Erythroblast (primary cell): ENCODE data around the gene CA10.

Source experiments
- DNase-seq, 2 experiments: peaks; one replicate each; lab custom pipeline; 2025; lab: John Stamatoyannopoulos, UW
- GATA1 ChIP-seq: IDR thresholded peaks from 2 replicates; pipeline ENCODE4 v1.6.1; 2011; ENCODE audit warnings: low read depth, mild to moderate bottlenecking, control low read depth, low read length, moderate library complexity
- POLR2A ChIP-seq: IDR thresholded peaks from 2 replicates; pipeline ENCODE4 v1.6.1; 2011; ENCODE audit warnings: mild to moderate bottlenecking, low read length

CA10 gene

GRCh38 chr17:51992864-51993416 is 165.6 kb downstream of the CA10 start:
- DNase-seq, result no peak
- TF ChIP-seq POLR2A (no peak), GATA1 (no peak)

DNA sequence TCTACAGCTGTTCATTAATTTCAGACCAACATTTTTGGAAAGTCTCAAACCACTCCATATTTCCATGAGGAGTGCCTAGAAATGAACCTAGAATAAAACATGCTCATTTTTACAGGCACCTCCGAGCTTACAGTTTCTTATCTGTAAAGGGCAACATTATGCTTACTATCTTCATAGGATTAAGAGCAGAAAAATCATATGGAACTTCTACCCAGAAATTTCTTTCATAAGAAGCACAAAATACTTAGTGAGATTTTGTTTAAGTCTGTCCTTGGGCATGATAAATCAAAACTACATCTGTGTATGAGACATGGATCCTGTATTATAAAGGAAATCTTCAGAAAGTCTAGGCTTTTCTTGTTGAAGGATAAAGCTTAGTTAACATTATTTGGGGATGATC is 187.4 kb downstream of the CA10 start:
- no peak for DNase-seq
- TF ChIP-seq POLR2A, result no peak
- no peak for TF ChIP-seq GATA1

- TF ChIP-seq GATA1, result no peak
- TF ChIP-seq POLR2A, result no peak
Observed at GRCh38 chr17:51961689-51962088, 196.8 kb downstream of the CA10 start.

GRCh38 chr17:51957786-51958185 is 200.7 kb downstream of the CA10 start:
- DNase-seq, result no peak
- TF ChIP-seq GATA1 (no peak), POLR2A (no peak)

More at GRCh38 chr17:51961689-51962088, 196.8 kb downstream of the CA10 start:
- DNase-seq, result peak in 1 of 2 experiments; percentile 0

DNA sequence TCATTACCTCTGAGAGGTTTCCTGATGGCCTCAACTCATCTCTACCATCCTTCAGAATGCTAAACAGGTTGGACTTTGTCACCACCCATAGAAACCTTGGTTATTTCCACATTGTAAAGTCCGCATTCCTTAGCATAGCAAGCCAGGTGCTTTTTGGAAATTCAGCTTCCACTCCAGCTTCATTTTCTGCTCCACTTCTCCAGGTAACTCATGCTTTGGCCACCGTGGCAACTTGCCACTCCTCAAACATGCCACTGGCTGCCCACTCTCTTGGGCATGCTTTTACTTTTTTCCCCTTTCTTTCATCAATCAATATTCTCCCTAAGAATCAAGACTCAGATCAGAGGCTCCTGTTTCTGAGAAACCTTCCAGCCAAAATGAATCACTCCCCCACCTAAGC is 203.3 kb downstream of the CA10 start:
- DNase-seq, result no peak
- TF ChIP-seq GATA1, result no peak
- TF ChIP-seq POLR2A, result no peak

DNA sequence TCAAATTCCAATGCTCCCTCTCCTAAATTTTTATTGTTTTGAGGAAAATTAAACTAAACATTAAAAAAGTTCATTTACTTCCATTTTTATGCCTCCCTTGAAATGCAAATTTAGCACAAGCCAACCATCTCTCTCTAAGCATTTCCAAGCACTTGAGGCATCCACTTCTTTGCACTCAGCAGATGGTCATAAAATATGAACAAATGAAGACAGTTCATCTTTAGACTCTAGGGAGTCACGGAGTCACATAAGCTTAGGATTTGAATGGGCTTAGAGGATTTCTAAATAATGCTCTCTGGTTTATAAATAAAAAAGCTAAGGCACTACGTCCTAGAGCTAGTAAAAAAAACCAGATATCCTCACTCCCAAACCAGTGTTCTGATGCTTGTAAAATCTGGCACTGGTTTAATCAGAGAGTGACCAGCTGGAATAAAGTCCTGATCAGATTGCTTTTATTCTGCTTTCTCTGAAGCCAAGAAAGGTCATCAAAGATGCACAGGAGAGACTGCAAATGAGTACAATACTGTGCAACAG is 204.2 kb downstream of the CA10 start:
- no peak for TF ChIP-seq POLR2A
- no peak for TF ChIP-seq GATA1

DNA sequence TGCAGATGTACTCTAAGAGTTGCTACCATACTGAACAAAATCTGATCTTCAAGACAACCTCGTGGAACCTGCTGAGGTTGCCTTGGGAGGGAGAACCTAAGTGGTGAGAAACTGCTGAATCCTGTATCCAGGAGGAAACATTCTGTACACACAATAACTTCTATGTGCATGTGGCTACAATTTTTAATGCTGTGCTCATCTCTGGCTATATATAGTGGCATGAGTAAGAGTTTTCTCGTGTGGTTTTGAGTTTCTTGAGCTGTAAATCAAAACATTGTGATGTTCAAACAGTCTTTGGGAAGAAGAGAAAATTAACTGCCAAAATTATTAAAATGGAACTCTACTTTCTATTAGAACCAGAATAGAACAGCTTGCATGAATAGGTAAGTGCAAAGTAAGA is 206.8 kb downstream of the CA10 start:
- DNase-seq, result no peak
- no peak for TF ChIP-seq POLR2A
- no peak for TF ChIP-seq GATA1

More for the DNA sequence above, 204.2 kb downstream of the CA10 start:
- DNase-seq, result no peak

DNA sequence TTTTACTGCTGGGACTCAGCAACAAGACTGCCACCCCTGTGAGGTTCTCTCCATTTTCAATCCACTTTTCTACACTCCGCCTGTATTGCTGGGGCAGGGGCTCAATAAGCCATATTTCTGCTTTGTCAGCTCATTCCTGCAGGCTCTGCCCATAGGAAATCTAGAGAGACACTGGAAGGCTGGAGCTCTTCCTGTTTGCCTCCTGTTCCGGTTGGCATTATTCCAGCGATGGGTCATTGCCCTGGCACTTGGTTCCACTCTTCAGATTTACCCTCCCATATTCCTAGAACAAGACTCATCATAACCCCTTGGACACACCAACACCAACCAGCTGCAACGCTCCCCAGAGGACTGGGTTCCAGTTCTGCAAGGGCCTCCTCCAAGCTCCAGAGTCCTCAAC is 210.4 kb downstream of the CA10 start:
- TF ChIP-seq POLR2A, result no peak
- TF ChIP-seq GATA1, result no peak
- no peak for DNase-seq

DNA sequence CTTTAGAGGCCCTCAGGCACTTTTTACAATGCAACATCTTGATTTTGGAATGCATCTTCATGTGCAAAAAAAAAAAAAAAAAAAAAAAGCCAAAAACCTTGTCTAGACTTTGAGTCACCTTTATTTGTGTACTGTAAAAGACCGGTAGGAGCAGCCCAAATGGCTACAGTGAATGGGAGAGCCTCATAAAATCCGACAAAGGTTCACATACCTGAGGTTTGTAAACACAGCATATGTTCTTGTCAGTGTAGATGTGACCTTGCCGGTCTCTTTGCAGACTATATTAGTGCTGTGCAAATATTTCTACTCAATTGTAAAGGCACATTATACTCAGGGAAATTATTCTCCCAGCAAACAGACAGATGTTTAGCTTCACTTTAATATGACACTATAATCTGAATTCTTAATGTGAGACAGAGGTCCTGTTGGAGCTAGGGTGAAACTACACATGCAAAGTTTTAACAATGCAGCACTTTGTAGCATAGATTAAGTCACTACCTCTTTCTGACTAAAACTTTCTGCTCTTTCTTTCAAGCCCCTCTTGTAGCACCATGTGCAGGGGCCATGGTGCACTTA is 211.3 kb downstream of the CA10 start:
- TF ChIP-seq POLR2A, result no peak
- no peak for TF ChIP-seq GATA1
- DNase-seq, result no peak

DNA sequence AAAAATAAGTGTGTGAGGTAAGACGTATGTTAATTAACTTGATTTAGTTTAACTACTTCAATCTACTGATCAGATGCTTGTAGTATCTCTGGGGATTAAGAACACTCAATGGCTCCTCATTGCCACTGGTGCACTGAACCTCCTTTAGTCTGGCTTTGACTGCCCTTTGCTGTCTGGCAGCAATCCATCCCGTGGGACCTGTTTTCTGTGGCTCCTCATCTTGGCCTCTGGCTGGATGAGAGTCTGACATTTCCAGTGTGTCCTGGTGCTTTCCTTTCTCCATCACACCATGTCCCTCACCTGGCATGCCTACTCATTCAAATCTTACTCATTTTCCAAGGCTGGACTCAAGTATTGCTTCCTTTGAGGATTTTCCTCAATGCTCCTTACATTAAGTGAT is 212.2 kb downstream of the CA10 start:
- TF ChIP-seq GATA1 (no peak), POLR2A (no peak)
- no peak for DNase-seq

- no peak for DNase-seq
- TF ChIP-seq GATA1 (no peak), POLR2A (no peak)
Observed at GRCh38 chr17:51941272-51941671, 217.2 kb downstream of the CA10 start.

GRCh38 chr17:51937264-51937663 is 221.2 kb downstream of the CA10 start:
- DNase-seq, result no peak
- TF ChIP-seq POLR2A (no peak), GATA1 (no peak)

- no peak for DNase-seq
- no peak for TF ChIP-seq POLR2A
Observed at GRCh38 chr17:51935477-51935876, 223.0 kb downstream of the CA10 start.

GRCh38 chr17:51933647-51934046 is 224.9 kb downstream of the CA10 start:
- DNase-seq, result no peak
- TF ChIP-seq GATA1, result no peak
- TF ChIP-seq POLR2A, result no peak

DNA sequence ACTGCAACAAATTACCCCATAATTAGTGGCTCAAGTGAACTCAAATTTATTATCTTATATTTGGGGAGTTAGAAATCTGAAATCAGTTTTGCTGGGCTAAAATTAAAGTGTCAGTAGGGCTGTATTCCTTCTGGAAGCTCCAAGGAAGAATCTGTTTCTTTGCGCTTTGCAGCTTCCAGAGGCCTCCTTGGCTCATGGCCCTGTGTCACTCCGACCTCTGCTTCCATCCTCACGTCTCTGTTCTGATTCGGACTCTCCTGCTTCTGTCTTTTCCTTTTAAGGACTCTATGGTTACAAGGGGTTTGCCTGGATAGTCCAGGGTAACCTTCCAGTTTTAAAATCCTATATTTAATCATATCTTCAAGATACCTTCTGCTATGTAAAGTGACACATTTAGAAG is 232.1 kb downstream of the CA10 start:
- DNase-seq, result no peak
- TF ChIP-seq GATA1 (no peak), POLR2A (no peak)
